ENCODE data around the gene MYCN. TPM values are rescaled to one million over a fixed set of nuclear protein-coding genes. Genes with fewer than 3 reads are reported as not detected.

MYCN gene
- polyA plus RNA-seq, 1 of the 3 experiments (the other 2 are of a cell fraction): 0.03 TPM

DNA sequence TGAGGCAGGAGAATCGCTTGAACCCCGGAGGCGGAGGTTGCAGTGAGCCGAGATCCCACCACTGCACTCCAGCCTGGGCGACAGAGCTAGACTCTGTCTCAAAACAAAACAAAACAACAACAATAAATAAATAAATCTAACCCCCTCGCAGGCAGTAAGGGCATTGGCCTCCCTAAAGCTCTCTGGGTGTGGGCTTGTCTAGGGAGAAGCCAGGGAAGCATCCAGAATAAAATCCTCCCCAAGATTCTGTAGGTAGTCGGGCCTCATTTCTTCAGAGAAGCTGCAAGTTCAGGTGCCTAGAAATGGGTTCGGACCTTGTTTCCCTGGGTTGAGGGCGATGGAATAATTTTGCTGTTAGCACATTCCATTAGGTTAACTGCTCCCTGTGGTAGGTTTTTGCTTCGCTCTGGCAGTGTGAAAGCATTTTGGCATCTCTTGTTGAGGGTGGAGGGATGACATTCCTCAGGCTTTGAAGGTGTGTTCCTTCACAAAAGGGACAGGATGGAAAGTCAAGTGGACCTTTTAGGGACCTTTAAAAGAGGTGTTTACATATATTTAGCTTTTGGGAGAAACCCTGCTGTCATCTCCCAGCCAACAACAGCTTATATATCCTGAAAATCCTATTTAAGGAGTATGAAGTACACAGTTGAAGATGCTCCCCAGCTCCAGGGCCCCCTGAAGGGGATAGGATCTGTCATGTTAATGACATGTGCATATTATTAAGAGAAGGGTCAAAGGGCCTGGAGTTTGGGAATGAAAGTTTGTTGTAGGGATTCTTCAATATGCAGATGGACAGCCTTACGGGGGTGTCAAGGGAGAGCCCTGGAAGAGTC lies 17.7 kb downstream of the MYCN start:
- TF ChIP-seq FOXM1 (IDR thresholded peaks at IDR 0.05; ENCODE audit: low read depth) (no peak), GABPA (IDR thresholded peaks at IDR 0.05; ENCODE audit: low read depth) (no peak), FOXJ3 (CRISPR knock-in tag; IDR thresholded peaks at IDR 0.05) (no peak), EZH2phosphoT487 (IDR thresholded peaks at IDR 0.05; ENCODE audit: borderline replicate concordance, low read depth) (no peak), SMC3 (IDR thresholded peaks at IDR 0.05; ENCODE audit: low read depth, low read length) (no peak), NRF1 (IDR thresholded peaks at IDR 0.05; ENCODE audit: low read depth, low read length) (no peak), FOSL2 (IDR thresholded peaks at IDR 0.05; ENCODE audit: borderline replicate concordance, low read depth) (no peak), NFIC (IDR thresholded peaks at IDR 0.05; ENCODE audit: borderline replicate concordance) (no peak), TAF1 (IDR thresholded peaks at IDR 0.05; ENCODE audit: borderline replicate concordance, low read depth, low read length) (no peak), ELF1 (IDR thresholded peaks at IDR 0.05) (no peak)
- TF ChIP-seq, protein P1, sequence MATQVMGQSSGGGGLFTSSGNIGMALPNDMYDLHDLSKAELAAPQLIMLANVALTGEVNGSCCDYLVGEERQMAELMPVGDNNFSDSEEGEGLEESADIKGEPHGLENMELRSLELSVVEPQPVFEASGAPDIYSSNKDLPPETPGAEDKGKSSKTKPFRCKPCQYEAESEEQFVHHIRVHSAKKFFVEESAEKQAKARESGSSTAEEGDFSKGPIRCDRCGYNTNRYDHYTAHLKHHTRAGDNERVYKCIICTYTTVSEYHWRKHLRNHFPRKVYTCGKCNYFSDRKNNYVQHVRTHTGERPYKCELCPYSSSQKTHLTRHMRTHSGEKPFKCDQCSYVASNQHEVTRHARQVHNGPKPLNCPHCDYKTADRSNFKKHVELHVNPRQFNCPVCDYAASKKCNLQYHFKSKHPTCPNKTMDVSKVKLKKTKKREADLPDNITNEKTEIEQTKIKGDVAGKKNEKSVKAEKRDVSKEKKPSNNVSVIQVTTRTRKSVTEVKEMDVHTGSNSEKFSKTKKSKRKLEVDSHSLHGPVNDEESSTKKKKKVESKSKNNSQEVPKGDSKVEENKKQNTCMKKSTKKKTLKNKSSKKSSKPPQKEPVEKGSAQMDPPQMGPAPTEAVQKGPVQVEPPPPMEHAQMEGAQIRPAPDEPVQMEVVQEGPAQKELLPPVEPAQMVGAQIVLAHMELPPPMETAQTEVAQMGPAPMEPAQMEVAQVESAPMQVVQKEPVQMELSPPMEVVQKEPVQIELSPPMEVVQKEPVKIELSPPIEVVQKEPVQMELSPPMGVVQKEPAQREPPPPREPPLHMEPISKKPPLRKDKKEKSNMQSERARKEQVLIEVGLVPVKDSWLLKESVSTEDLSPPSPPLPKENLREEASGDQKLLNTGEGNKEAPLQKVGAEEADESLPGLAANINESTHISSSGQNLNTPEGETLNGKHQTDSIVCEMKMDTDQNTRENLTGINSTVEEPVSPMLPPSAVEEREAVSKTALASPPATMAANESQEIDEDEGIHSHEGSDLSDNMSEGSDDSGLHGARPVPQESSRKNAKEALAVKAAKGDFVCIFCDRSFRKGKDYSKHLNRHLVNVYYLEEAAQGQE (IDR thresholded peaks at IDR 0.05; ENCODE audit: low read depth, low read length): no peak
- TF ChIP-seq, protein P2, sequence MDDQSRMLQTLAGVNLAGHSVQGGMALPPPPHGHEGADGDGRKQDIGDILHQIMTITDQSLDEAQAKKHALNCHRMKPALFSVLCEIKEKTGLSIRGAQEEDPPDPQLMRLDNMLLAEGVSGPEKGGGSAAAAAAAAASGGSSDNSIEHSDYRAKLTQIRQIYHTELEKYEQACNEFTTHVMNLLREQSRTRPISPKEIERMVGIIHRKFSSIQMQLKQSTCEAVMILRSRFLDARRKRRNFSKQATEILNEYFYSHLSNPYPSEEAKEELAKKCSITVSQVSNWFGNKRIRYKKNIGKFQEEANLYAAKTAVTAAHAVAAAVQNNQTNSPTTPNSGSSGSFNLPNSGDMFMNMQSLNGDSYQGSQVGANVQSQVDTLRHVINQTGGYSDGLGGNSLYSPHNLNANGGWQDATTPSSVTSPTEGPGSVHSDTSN (IDR thresholded peaks at IDR 0.05): no peak
- TF ChIP-seq, protein P3, sequence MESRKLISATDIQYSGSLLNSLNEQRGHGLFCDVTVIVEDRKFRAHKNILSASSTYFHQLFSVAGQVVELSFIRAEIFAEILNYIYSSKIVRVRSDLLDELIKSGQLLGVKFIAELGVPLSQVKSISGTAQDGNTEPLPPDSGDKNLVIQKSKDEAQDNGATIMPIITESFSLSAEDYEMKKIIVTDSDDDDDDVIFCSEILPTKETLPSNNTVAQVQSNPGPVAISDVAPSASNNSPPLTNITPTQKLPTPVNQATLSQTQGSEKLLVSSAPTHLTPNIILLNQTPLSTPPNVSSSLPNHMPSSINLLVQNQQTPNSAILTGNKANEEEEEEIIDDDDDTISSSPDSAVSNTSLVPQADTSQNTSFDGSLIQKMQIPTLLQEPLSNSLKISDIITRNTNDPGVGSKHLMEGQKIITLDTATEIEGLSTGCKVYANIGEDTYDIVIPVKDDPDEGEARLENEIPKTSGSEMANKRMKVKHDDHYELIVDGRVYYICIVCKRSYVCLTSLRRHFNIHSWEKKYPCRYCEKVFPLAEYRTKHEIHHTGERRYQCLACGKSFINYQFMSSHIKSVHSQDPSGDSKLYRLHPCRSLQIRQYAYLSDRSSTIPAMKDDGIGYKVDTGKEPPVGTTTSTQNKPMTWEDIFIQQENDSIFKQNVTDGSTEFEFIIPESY (IDR thresholded peaks at IDR 0.05; ENCODE audit: borderline replicate concordance, low read depth): no peak
- TF ChIP-seq, protein P4, sequence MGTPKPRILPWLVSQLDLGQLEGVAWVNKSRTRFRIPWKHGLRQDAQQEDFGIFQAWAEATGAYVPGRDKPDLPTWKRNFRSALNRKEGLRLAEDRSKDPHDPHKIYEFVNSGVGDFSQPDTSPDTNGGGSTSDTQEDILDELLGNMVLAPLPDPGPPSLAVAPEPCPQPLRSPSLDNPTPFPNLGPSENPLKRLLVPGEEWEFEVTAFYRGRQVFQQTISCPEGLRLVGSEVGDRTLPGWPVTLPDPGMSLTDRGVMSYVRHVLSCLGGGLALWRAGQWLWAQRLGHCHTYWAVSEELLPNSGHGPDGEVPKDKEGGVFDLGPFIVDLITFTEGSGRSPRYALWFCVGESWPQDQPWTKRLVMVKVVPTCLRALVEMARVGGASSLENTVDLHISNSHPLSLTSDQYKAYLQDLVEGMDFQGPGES (IDR thresholded peaks at IDR 0.05; ENCODE audit: low read depth, low read length): no peak
- TF ChIP-seq, protein P5, sequence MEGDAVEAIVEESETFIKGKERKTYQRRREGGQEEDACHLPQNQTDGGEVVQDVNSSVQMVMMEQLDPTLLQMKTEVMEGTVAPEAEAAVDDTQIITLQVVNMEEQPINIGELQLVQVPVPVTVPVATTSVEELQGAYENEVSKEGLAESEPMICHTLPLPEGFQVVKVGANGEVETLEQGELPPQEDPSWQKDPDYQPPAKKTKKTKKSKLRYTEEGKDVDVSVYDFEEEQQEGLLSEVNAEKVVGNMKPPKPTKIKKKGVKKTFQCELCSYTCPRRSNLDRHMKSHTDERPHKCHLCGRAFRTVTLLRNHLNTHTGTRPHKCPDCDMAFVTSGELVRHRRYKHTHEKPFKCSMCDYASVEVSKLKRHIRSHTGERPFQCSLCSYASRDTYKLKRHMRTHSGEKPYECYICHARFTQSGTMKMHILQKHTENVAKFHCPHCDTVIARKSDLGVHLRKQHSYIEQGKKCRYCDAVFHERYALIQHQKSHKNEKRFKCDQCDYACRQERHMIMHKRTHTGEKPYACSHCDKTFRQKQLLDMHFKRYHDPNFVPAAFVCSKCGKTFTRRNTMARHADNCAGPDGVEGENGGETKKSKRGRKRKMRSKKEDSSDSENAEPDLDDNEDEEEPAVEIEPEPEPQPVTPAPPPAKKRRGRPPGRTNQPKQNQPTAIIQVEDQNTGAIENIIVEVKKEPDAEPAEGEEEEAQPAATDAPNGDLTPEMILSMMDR (IDR thresholded peaks at IDR 0.05): no peak
- no peaks in the 10 kb centered on the region for H4K20me1 ChIP-seq (ENCODE audit: insufficient read depth)
- 41% methylated on average over 11 of the region's 11 CpGs for WGBS (ENCODE audit: low lambda C conversion rate)
- H3K36me3 ChIP-seq (replicated peaks in 1 of 2; ENCODE audit: control insufficient read depth in 1 of 2, insufficient read depth in 2 of 2, low read length in 1 of 2): no peaks in the 10 kb centered on the region
- H3K9me2 ChIP-seq: no peaks in the 10 kb centered on the region
- H3K27ac ChIP-seq (ENCODE audit: low read depth in 2 of 2, low read length in 1 of 2): no peak overlapping the region
- no peak for DNase-seq
- no peak overlapping the region for H2AFZ ChIP-seq (ENCODE audit: low read depth)
- H3K4me3 ChIP-seq (ENCODE audit: low read depth in 2 of 2, low read length in 1 of 2): no peak overlapping the region
- ChIA-PET POLR2A (no interaction called here), CTCF (interaction anchor here (1.5 to 1.9 kb wide), 2 partner anchors 14 to 15 kb away, joined by 3 to 9 read pairs; no protein-coding TSS in a partner anchor)
- H3K4me1 ChIP-seq (ENCODE audit: control insufficient read depth in 1 of 2, insufficient read depth in 2 of 2, low read depth in 1 of 2, low read length in 1 of 2): no peaks in the 10 kb centered on the region
- H3F3A ChIP-seq (replicated peaks; ENCODE audit: insufficient read depth): no peaks in the 10 kb centered on the region
- H3K79me2 ChIP-seq (ENCODE audit: insufficient read depth): no peaks in the 10 kb centered on the region
- no peak overlapping the region for H3K9ac ChIP-seq
- H3K4me2 ChIP-seq: no peak overlapping the region
- no peaks in the 10 kb centered on the region for H3K9me3 ChIP-seq
- H3K27me3 ChIP-seq (ENCODE audit: insufficient read depth): no peaks in the 10 kb centered on the region
